ENCODE data around the gene LHPP. TPM values are rescaled to one million over a fixed set of nuclear protein-coding genes. Genes with fewer than 3 reads are reported as not detected.

LHPP gene
- total and polyA plus RNA-seq, 2 experiments from 2014 or later, result 27.4 to 40.2 TPM

DNA sequence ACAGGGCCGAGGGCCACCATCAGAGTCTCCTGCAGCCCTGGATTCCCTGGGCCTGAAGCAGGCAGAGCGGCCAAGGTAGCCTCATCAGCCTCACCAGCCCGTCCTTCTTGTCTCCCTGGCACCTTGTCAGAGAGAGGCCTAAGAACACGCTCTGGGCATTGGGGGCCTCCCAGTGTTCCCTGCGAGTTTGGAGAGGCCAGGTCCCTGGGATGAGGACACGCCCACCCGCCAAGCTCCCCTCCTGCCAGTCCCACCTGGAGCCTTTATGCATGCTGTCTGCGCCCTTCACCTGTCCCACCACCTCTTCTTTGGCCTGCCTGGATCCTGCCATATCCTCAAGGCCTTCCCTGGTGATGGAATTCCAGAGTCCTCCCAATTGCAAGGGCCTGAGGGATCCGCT lies 69.2 kb downstream of the LHPP start:
- H3F3A ChIP-seq (replicated peaks; ENCODE audit: low read depth), result 0 out of 2 replicates have a peak, but pooled peaks cover 10% of the 10 kb centered on the region
- Mint-ChIP-seq H3K27me3 (ENCODE audit: insufficient read depth, low read depth, poor library complexity) (peaks cover 6% of the 10 kb centered on the region), H3K4me3 (no peak overlapping the region), H3K27ac (no peak overlapping the region), H3K36me3 (ENCODE audit: low read depth) (no peaks in the 10 kb centered on the region), H3K9me3 (no peaks in the 10 kb centered on the region), H3K4me1 (peaks cover 32% of the 10 kb centered on the region)
- DNase-seq (ENCODE audit: low spot score) (no peak), ATAC-seq (no peak)
- no peaks in the 10 kb centered on the region for H3K9me2 ChIP-seq (ENCODE audit: insufficient read depth)
- no peak overlapping the region for H3K4me2 ChIP-seq
- H3K27ac ChIP-seq (ENCODE audit: low read depth), result no peak overlapping the region
- H2AFZ ChIP-seq, result no peak overlapping the region
- TF ChIP-seq, protein P1, sequence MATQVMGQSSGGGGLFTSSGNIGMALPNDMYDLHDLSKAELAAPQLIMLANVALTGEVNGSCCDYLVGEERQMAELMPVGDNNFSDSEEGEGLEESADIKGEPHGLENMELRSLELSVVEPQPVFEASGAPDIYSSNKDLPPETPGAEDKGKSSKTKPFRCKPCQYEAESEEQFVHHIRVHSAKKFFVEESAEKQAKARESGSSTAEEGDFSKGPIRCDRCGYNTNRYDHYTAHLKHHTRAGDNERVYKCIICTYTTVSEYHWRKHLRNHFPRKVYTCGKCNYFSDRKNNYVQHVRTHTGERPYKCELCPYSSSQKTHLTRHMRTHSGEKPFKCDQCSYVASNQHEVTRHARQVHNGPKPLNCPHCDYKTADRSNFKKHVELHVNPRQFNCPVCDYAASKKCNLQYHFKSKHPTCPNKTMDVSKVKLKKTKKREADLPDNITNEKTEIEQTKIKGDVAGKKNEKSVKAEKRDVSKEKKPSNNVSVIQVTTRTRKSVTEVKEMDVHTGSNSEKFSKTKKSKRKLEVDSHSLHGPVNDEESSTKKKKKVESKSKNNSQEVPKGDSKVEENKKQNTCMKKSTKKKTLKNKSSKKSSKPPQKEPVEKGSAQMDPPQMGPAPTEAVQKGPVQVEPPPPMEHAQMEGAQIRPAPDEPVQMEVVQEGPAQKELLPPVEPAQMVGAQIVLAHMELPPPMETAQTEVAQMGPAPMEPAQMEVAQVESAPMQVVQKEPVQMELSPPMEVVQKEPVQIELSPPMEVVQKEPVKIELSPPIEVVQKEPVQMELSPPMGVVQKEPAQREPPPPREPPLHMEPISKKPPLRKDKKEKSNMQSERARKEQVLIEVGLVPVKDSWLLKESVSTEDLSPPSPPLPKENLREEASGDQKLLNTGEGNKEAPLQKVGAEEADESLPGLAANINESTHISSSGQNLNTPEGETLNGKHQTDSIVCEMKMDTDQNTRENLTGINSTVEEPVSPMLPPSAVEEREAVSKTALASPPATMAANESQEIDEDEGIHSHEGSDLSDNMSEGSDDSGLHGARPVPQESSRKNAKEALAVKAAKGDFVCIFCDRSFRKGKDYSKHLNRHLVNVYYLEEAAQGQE (IDR thresholded peaks at IDR 0.05; ENCODE audit: unreplicated experiment), result no peak
- TF ChIP-seq NANOG (IDR thresholded peaks at IDR 0.05; ENCODE audit: borderline replicate concordance), result no peak
- TF ChIP-seq EZH2 (IDR thresholded peaks at IDR 0.05; ENCODE audit: low read depth, unreplicated experiment), result no peak
- no peak for TF ChIP-seq POLR2AphosphoS5 (IDR thresholded peaks at IDR 0.05; ENCODE audit: low read depth)
- TF ChIP-seq STAT1 (IDR thresholded peaks at IDR 0.05; ENCODE audit: unreplicated experiment), result no peak
- TF ChIP-seq, protein P2, sequence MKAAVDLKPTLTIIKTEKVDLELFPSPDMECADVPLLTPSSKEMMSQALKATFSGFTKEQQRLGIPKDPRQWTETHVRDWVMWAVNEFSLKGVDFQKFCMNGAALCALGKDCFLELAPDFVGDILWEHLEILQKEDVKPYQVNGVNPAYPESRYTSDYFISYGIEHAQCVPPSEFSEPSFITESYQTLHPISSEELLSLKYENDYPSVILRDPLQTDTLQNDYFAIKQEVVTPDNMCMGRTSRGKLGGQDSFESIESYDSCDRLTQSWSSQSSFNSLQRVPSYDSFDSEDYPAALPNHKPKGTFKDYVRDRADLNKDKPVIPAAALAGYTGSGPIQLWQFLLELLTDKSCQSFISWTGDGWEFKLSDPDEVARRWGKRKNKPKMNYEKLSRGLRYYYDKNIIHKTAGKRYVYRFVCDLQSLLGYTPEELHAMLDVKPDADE (IDR thresholded peaks at IDR 0.05), result no peak
- no peak for TF ChIP-seq JUNB (IDR thresholded peaks at IDR 0.05; ENCODE audit: unreplicated experiment)
- no peak for TF ChIP-seq ZNF114 (CRISPR knock-in tag; IDR thresholded peaks at IDR 0.05)
- TF ChIP-seq CREB1 (CRISPR knock-in tag; IDR thresholded peaks at IDR 0.05; ENCODE audit: low read depth), result no peak
- TF ChIP-seq, protein P3, sequence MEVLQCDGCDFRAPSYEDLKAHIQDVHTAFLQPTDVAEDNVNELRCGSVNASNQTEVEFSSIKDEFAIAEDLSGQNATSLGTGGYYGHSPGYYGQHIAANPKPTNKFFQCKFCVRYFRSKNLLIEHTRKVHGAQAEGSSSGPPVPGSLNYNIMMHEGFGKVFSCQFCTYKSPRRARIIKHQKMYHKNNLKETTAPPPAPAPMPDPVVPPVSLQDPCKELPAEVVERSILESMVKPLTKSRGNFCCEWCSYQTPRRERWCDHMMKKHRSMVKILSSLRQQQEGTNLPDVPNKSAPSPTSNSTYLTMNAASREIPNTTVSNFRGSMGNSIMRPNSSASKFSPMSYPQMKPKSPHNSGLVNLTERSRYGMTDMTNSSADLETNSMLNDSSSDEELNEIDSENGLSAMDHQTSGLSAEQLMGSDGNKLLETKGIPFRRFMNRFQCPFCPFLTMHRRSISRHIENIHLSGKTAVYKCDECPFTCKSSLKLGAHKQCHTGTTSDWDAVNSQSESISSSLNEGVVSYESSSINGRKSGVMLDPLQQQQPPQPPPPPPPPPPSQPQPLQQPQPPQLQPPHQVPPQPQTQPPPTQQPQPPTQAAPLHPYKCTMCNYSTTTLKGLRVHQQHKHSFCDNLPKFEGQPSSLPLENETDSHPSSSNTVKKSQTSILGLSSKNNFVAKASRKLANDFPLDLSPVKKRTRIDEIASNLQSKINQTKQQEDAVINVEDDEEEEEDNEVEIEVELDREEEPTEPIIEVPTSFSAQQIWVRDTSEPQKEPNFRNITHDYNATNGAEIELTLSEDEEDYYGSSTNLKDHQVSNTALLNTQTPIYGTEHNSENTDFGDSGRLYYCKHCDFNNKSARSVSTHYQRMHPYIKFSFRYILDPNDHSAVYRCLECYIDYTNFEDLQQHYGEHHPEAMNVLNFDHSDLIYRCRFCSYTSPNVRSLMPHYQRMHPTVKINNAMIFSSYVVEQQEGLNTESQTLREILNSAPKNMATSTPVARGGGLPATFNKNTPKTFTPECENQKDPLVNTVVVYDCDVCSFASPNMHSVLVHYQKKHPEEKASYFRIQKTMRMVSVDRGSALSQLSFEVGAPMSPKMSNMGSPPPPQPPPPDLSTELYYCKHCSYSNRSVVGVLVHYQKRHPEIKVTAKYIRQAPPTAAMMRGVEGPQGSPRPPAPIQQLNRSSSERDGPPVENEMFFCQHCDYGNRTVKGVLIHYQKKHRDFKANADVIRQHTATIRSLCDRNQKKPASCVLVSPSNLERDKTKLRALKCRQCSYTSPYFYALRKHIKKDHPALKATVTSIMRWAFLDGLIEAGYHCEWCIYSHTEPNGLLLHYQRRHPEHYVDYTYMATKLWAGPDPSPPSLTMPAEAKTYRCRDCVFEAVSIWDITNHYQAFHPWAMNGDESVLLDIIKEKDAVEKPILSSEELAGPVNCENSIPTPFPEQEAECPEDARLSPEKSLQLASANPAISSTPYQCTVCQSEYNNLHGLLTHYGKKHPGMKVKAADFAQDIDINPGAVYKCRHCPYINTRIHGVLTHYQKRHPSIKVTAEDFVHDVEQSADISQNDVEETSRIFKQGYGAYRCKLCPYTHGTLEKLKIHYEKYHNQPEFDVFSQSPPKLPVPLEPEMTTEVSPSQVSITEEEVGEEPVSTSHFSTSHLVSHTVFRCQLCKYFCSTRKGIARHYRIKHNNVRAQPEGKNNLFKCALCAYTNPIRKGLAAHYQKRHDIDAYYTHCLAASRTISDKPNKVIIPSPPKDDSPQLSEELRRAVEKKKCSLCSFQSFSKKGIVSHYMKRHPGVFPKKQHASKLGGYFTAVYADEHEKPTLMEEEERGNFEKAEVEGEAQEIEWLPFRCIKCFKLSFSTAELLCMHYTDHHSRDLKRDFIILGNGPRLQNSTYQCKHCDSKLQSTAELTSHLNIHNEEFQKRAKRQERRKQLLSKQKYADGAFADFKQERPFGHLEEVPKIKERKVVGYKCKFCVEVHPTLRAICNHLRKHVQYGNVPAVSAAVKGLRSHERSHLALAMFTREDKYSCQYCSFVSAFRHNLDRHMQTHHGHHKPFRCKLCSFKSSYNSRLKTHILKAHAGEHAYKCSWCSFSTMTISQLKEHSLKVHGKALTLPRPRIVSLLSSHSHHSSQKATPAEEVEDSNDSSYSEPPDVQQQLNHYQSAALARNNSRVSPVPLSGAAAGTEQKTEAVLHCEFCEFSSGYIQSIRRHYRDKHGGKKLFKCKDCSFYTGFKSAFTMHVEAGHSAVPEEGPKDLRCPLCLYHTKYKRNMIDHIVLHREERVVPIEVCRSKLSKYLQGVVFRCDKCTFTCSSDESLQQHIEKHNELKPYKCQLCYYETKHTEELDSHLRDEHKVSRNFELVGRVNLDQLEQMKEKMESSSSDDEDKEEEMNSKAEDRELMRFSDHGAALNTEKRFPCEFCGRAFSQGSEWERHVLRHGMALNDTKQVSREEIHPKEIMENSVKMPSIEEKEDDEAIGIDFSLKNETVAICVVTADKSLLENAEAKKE (CRISPR knock-in tag; IDR thresholded peaks at IDR 0.05), result no peak
- TF ChIP-seq ZNF331 (CRISPR knock-in tag; IDR thresholded peaks at IDR 0.05; ENCODE audit: low read depth), result no peak
- TF ChIP-seq, protein P4, sequence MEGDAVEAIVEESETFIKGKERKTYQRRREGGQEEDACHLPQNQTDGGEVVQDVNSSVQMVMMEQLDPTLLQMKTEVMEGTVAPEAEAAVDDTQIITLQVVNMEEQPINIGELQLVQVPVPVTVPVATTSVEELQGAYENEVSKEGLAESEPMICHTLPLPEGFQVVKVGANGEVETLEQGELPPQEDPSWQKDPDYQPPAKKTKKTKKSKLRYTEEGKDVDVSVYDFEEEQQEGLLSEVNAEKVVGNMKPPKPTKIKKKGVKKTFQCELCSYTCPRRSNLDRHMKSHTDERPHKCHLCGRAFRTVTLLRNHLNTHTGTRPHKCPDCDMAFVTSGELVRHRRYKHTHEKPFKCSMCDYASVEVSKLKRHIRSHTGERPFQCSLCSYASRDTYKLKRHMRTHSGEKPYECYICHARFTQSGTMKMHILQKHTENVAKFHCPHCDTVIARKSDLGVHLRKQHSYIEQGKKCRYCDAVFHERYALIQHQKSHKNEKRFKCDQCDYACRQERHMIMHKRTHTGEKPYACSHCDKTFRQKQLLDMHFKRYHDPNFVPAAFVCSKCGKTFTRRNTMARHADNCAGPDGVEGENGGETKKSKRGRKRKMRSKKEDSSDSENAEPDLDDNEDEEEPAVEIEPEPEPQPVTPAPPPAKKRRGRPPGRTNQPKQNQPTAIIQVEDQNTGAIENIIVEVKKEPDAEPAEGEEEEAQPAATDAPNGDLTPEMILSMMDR (conservative IDR thresholded peaks at IDR 0.05; ENCODE audit: low read depth in 2 of 2), result no peak
- no peak for TF ChIP-seq EZH2phosphoT487 (IDR thresholded peaks at IDR 0.05; ENCODE audit: unreplicated experiment)
- H3K4me3 ChIP-seq, result no peak overlapping the region
- no peaks in the 10 kb centered on the region for H3K27me3 ChIP-seq (ENCODE audit: insufficient read depth)
- H3K36me3 ChIP-seq (ENCODE audit: insufficient read depth), result no peaks in the 10 kb centered on the region
- H3K4me1 ChIP-seq (ENCODE audit: insufficient read depth), result peaks cover 2% of the 10 kb centered on the region; the same call in 1 of the 2 replicates
- no peaks in the 10 kb centered on the region for H4K20me1 ChIP-seq (replicated peaks; ENCODE audit: insufficient read depth)
- no peaks in the 10 kb centered on the region for H3K79me2 ChIP-seq (replicated peaks; ENCODE audit: insufficient read depth)

All from GM23338 (cell line).